HG03280 (cell line): ENCODE results near the gene SPEM2.
A peak's percentile ranks its signal among the peaks of the same experiment; 100 is the strongest.

Experiments
- ATAC-seq: cut with Tn5 transposase; IDR thresholded peaks from one replicate; pipeline ENCODE4 v1.9.1; 2021; ENCODE audit warnings: mild to moderate bottlenecking, moderate library complexity; ENCODE audit not compliant: unreplicated experiment

Gene SPEM2

GRCh38 chr17:7403727-7403976, 21.8 kb upstream of the SPEM2 start:
- ATAC-seq = no peak

GRCh38 chr17:7403977-7404736, 21.3 kb upstream of the SPEM2 start, which contains the start of gene TMEM256:
Gene TMEM256, minus strand, starts transcription at chr17:7404097. Its CDS starts 13 bp downstream, at chr17:7404084.
- peak; percentile 93 for ATAC-seq

- peak; percentile 22 for ATAC-seq
Observed at GRCh38 chr17:7404737-7405349, 20.6 kb upstream of the SPEM2 start.

DNA sequence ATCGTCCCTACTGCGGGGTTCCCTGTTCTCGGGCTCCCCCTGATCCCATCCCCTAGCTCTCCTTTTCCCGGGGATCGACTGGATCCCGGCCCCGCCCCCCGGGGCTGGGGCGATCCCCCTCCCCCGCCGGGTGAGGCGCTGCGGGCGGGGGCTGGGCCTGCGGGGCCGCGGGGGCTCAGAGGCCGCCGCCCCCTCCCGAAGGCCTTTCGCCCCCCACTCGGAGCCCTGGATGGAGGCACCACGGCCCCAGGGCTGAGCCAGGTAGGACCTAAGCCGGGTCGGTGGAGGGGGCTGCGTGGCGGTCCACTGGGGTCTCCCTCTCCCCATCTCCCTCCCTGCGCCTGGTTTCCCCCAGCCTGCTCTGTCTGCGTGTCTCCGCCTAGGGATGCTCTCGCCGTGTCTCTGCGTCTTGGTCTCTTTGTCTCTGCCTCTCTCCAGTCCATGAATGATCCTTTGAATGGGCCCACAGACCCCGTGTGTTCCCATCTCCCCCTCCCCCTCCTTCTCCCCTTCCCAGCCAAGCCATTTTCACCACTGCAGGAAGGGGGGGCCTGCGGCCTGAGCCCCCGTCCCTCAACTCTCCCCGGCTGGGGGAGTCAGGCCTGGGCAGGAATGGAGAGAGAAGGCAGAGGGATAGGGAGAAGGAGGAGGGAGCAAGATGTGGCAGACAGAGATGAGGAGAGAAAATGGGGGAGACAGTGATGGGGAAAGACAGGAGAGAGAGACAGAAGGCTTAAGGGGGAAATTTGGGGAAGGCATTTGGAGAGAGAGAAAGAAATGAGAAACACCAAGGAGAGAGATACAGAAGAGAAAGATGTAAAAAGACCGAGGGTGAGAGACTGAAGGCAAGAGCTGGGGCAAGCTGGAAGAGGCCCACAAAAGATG, 19.8 kb upstream of the SPEM2 start:
- no peak for ATAC-seq

GRCh38 chr17:7406235-7406825, 19.1 kb upstream of the SPEM2 start:
- ATAC-seq = no peak

DNA sequence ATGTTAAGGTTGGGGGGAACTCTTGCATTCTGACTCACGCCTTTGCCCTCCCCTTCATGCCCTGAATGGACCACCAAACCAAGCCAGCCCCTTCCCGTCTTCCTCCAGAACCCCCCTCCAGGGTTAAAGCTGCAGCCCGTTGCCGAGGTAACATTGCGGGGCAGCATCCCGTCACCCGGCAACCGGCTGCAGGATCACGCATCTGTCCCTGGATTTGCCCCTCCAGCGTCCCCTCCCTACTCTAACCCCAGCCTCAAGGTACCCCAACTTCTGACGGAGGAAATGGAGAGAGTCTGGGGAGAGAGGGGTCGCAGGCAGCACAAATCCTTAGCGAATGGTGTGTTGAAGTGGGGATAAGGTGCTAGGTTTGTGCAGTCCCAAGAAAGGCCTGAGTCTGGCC, 18.3 kb upstream of the SPEM2 start:
- no peak for ATAC-seq

GRCh38 chr17:7407485-7408251, 17.7 kb upstream of the SPEM2 start, which contains the start of gene NLGN2:
Gene NLGN2, plus strand, starts transcription at chr17:7407845. Its CDS starts 411 bp downstream, at chr17:7408256.
- ATAC-seq = no peak

DNA sequence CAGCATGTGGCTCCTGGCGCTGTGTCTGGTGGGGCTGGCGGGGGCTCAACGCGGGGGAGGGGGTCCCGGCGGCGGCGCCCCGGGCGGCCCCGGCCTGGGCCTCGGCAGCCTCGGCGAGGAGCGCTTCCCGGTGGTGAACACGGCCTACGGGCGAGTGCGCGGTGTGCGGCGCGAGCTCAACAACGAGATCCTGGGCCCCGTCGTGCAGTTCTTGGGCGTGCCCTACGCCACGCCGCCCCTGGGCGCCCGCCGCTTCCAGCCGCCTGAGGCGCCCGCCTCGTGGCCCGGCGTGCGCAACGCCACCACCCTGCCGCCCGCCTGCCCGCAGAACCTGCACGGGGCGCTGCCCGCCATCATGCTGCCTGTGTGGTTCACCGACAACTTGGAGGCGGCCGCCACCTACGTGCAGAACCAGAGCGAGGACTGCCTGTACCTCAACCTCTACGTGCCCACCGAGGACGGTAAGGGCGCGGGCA, 17.1 kb upstream of the SPEM2 start:
- no peak for ATAC-seq

- ATAC-seq = no peak
Observed at GRCh38 chr17:7408863-7409262, 16.6 kb upstream of the SPEM2 start.

DNA sequence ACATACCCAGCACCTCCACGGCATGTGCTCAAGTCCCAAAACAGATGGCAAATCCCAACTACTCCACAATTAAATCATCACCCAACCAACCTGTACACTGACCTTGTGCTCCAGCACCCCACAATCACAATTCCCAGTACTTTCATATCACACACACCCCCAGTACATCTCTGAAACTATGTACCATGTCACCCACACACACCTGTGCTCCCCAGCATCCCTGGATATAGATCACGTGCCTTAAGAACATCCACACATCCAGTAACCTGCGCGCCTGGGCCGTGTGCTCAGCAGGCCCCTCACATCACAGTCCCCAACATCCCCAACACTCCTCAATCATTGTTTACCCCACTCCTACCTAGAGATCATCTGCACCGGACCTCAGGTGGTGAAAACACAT, 15.7 kb upstream of the SPEM2 start:
- ATAC-seq = no peak

- ATAC-seq = no peak
Observed at GRCh38 chr17:7410634-7411426, 14.6 kb upstream of the SPEM2 start.

GRCh38 chr17:7411427-7411750, 14.0 kb upstream of the SPEM2 start:
- ATAC-seq = no peak

DNA sequence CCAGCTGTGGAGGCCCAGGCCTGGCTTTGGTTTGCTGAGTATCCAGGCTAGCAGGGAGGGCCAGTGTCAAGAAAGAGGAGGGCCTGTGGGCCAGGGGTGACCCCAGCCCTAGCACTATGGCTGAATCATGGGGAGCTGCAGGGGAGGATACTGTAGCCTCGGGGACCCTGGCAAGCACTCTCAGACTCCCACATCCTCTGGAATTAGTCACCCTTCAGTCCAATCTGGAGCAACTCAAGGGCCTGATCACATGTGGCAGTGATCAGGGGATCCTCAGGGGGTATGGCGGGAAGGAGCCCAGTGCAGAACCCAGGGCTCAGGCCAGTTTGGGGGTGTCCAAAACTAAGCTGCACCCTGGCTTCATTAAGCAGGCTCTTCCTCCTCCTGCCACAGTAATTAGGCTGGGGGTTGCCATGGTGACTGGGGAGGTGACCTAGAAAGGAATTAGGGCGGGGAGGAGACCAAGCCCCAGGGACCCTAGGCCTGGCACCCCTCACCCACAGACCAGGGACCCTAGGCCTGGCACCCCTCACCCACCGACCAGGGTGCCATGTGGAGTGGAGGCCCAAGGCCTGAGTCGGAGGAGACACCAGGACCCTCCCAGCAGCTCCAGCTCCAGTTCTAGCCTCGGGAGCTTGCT, 11.9 kb upstream of the SPEM2 start:
- ATAC-seq = no peak

GRCh38 chr17:7414837-7415236, 10.6 kb upstream of the SPEM2 start:
- ATAC-seq = no peak

DNA sequence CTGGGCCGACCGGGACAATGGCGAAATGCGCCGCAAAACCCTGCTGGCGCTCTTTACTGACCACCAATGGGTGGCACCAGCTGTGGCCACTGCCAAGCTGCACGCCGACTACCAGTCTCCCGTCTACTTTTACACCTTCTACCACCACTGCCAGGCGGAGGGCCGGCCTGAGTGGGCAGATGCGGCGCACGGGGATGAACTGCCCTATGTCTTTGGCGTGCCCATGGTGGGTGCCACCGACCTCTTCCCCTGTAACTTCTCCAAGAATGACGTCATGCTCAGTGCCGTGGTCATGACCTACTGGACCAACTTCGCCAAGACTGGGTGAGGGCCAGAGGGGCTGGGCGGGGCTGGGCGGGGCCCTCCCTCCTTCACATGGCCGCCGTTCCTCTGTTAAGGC, 9.6 kb upstream of the SPEM2 start:
- no peak for ATAC-seq

DNA sequence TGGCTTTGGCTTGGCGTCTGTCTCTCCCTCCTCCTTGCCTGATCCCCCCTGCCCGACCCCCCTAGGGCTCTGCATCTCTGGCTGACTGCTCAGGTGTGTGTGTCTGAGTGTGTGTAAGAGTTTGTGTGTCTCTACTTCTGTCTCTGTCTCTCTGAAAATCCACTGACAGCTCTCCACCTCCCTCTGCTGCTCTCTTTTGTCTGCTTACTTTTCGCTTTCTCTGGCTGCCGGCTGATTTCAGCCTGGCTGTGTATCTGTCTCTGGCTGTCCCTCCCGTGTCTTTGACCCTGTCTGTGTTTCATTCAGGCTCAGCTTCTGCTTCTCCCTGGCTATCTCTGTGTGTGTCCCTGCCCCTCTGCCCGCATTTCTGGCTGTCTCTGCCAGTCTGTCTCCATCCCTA, 9.1 kb upstream of the SPEM2 start:
- ATAC-seq = no peak

GRCh38 chr17:7417056-7417655, 8.3 kb upstream of the SPEM2 start:
- ATAC-seq = no peak

DNA sequence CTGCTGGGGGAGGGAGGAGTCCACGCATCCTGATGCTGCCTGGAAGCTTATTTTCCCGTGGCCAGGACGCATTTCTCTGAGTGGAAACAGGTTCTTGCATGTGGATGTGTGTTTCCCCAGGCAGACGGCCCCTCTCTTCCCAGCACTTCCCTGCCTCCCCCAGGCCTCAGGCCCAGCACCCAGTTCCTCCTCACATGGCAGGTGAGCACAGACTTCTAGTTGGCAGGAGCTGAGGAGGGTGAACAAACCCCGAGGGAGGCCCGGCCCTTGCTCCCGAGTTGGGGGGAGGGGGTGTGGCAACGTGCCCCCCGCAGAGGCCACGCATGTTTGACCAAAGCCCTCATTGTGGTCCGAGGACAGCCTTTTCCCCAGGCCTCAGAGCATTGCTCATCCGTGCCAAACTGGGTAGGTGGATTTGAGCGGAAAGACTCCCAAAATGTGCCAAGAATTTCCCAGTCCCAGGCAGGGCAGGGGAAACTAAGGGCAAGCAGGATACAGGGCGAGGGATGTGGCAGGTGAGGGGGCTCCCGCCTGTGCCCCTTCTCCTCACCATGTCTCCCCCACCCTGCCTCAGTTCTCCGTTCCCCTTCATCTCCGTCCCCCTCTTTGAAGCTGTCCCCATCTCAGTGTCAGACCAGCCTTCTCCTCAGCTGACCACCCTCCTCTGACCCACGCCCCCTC, 6.8 kb upstream of the SPEM2 start:
- no peak for ATAC-seq
